DND-41 (cell line): ENCODE results near the gene UGT1A1.

Experiments
- ATAC-seq: fragments of 200-7000 bp; cut with Tn5 transposase; 3 replicates; pipeline ENCODE4 v1.9.1; 2021; ENCODE audit warnings: low read depth; ENCODE audit not compliant: insufficient read depth
- DNase-seq: peaks from one replicate; pipeline ENCODE4 v3.0.0-alpha.2; 2020
- H2AFZ ChIP-seq: 2 replicates; pipeline ENCODE4 v1.6.0; 2012; ENCODE audit warnings: low read depth, low read length
- H3K27ac ChIP-seq: 2 replicates; pipeline ENCODE4 v1.5.1; 2012; ENCODE audit warnings: low read length, inconsistent platforms
- H3K27me3 ChIP-seq: fragments of 200-600 bp; sonication (generic); 2 replicates; pipeline ENCODE4 v1.6.0; 2012; ENCODE audit warnings: low read length, mild to moderate bottlenecking, inconsistent platforms; ENCODE audit not compliant: insufficient read depth, poor library complexity
- H3K36me3 ChIP-seq: 2 replicates; pipeline ENCODE4 v1.5.1; 2012; ENCODE audit warnings: low read length, inconsistent platforms; ENCODE audit not compliant: insufficient read depth
- H3K4me1 ChIP-seq: 2 replicates; pipeline ENCODE4 v1.5.1; 2012; ENCODE audit warnings: mild to moderate bottlenecking, low read length; ENCODE audit not compliant: insufficient read depth
- H3K4me2 ChIP-seq: 2 replicates; pipeline ENCODE4 v1.6.0; 2012; ENCODE audit warnings: mild to moderate bottlenecking, moderate library complexity, low read length, inconsistent platforms; ENCODE audit not compliant: insufficient read depth
- H3K4me3 ChIP-seq, 2 experiments: fragments of 200-600 bp in 1 of 2; shearing (Covaris generic) in 1 of 2; 2 replicates each; pipeline ENCODE4 v1.5.1; 2012 to 2016; ENCODE audit warnings: inconsistent platforms in 2 of 2, low read length in 2 of 2, mild to moderate bottlenecking in 2 of 2, low read depth in 1 of 2, moderate library complexity in 1 of 2
- H3K79me2 ChIP-seq: 2 replicates; pipeline ENCODE4 v1.6.0; 2012; ENCODE audit warnings: low read length, inconsistent platforms; ENCODE audit not compliant: insufficient read depth
- H3K9ac ChIP-seq: 2 replicates; pipeline ENCODE4 v1.6.0; 2012; ENCODE audit warnings: low read depth, mild to moderate bottlenecking, inconsistent platforms, low read length, moderate library complexity
- H3K9me3 ChIP-seq: 2 replicates; pipeline ENCODE4 v1.5.1; 2012; ENCODE audit warnings: low read length, moderate library complexity, mild to moderate bottlenecking, inconsistent platforms; ENCODE audit not compliant: insufficient read depth, severe bottlenecking
- H4K20me1 ChIP-seq: 2 replicates; pipeline ENCODE4 v1.6.0; 2012; ENCODE audit warnings: low read length; ENCODE audit not compliant: insufficient read depth
- EZH2 ChIP-seq: IDR thresholded peaks from 3 replicates; pipeline ENCODE4 v1.6.1; 2012; ENCODE audit warnings: borderline replicate concordance, low read depth, mild to moderate bottlenecking, moderate library complexity, low read length, inconsistent platforms; ENCODE audit not compliant: severe bottlenecking
- TF ChIP-seq, protein P1 (sequence below): IDR thresholded peaks from 2 replicates; pipeline ENCODE4 v1.5.1; 2012; ENCODE audit warnings: borderline replicate concordance, low read length, moderate library complexity, mild to moderate bottlenecking; ENCODE audit not compliant: poor library complexity, severe bottlenecking; ENCODE audit errors: extremely low read depth

The UGT1A1 gene

GRCh38 chr2:233778030-233778429 is 18.0 kb downstream of the UGT1A1 start, which contains the start of gene MROH2A:
Gene MROH2A (plus strand): TSS chr2:233778330. CDS start chr2:233779359, 1,029 bp downstream.
- Histone ChIP-seq H2AFZ (no peak within 1 kb of the TSS), H3K9me3 (no peaks in the 10 kb centered on the region), H4K20me1 (no peaks in the 10 kb centered on the region), H3K4me1 (no peaks in the 10 kb centered on the region), H3K36me3 (no peaks in the 10 kb centered on the region), H3K4me3 (no peak within 1 kb of the TSS), H3K27me3 (no peaks in the 10 kb centered on the region), H3K9ac (no peak within 1 kb of the TSS), H3K4me2 (no peak within 1 kb of the TSS), H3K27ac (no peak within 1 kb of the TSS), H3K79me2 (no peaks in the 10 kb centered on the region)
- TF ChIP-seq EZH2, result no peak
- TF ChIP-seq, protein P1, sequence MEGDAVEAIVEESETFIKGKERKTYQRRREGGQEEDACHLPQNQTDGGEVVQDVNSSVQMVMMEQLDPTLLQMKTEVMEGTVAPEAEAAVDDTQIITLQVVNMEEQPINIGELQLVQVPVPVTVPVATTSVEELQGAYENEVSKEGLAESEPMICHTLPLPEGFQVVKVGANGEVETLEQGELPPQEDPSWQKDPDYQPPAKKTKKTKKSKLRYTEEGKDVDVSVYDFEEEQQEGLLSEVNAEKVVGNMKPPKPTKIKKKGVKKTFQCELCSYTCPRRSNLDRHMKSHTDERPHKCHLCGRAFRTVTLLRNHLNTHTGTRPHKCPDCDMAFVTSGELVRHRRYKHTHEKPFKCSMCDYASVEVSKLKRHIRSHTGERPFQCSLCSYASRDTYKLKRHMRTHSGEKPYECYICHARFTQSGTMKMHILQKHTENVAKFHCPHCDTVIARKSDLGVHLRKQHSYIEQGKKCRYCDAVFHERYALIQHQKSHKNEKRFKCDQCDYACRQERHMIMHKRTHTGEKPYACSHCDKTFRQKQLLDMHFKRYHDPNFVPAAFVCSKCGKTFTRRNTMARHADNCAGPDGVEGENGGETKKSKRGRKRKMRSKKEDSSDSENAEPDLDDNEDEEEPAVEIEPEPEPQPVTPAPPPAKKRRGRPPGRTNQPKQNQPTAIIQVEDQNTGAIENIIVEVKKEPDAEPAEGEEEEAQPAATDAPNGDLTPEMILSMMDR, result no peak
- ATAC-seq (no peak), DNase-seq (no peak)

DNA sequence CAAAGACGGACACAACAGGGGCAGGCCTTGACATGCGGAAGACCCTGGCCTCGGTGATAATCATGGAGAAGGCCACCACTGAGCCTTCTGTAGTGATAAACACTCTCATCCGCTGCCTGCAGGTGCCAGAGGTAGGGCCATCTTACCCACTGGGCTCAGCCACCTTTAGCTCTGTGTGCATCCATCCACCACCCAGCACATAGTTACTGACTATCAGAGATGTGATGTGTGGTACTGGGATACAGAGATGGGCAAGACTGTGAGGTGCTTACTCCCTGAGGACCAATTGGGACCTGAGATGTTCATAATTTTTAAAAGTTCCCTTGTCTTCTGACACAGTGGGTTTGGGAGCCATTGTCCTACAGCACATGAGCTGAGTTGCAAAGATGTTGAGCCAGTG is 19.7 kb downstream of the UGT1A1 start:
- no peaks in the 10 kb centered on the region for H3K36me3 ChIP-seq
- H3K9ac ChIP-seq, result no peak overlapping the region
- DNase-seq (no peak), ATAC-seq (no peak)
- H3K27me3 ChIP-seq, result no peaks in the 10 kb centered on the region
- H3K4me3 ChIP-seq, result no peak overlapping the region
- H2AFZ ChIP-seq, result no peak overlapping the region
- no peak for TF ChIP-seq EZH2
- TF ChIP-seq, protein P1, result no peak
- no peak overlapping the region for H3K27ac ChIP-seq
- no peak overlapping the region for H3K4me2 ChIP-seq
- no peaks in the 10 kb centered on the region for H3K4me1 ChIP-seq
- no peaks in the 10 kb centered on the region for H4K20me1 ChIP-seq
- no peaks in the 10 kb centered on the region for H3K79me2 ChIP-seq
- no peaks in the 10 kb centered on the region for H3K9me3 ChIP-seq

- TF ChIP-seq, protein P1, result no peak
- no peak for TF ChIP-seq EZH2
- Histone ChIP-seq H3K27me3 (no peaks in the 10 kb centered on the region), H3K79me2 (no peaks in the 10 kb centered on the region), H3K27ac (no peak overlapping the region), H2AFZ (no peak overlapping the region), H3K4me1 (no peaks in the 10 kb centered on the region), H3K4me2 (no peak overlapping the region), H3K36me3 (no peaks in the 10 kb centered on the region), H3K4me3 (no peak overlapping the region), H3K9ac (no peak overlapping the region), H4K20me1 (no peaks in the 10 kb centered on the region), H3K9me3 (no peaks in the 10 kb centered on the region)
- no peak for ATAC-seq
- no peak for DNase-seq
Measured at GRCh38 chr2:233780771-233781170, 20.7 kb downstream of the UGT1A1 start.

DNA sequence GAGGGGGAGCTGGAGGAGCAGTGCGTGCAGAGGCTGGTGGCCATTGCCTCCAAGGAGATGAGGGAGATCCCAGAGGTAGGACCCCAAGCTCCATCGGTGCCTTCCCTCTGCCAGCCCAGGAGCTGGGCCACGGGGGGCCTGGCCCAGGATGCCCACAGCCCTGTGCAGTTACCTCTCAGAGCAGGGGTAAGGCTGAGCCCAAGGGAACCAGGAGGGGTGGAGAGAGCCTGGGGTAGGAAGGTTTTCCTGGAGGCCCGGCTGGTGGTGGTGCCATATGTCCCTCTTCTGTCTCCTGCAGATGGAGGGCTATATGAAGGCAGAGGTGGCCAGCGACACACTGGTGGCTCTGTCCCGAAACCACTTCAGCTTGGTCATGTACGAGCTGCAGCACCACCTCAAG is 29.5 kb downstream of the UGT1A1 start:
- no peaks in the 10 kb centered on the region for H4K20me1 ChIP-seq
- H3K36me3 ChIP-seq, result no peaks in the 10 kb centered on the region
- ATAC-seq (no peak), DNase-seq (no peak)
- H3K79me2 ChIP-seq, result no peaks in the 10 kb centered on the region
- H3K9ac ChIP-seq, result no peak overlapping the region
- no peak overlapping the region for H2AFZ ChIP-seq
- H3K4me3 ChIP-seq, result no peak overlapping the region
- no peak for TF ChIP-seq EZH2
- TF ChIP-seq, protein P1, result no peak
- H3K4me2 ChIP-seq, result no peak overlapping the region
- H3K4me1 ChIP-seq, result no peaks in the 10 kb centered on the region
- H3K27ac ChIP-seq, result no peak overlapping the region
- H3K27me3 ChIP-seq, result no peaks in the 10 kb centered on the region
- H3K9me3 ChIP-seq, result no peaks in the 10 kb centered on the region
